SK-N-SH (cell line): ENCODE results near the gene SPEF1. TPM values are rescaled to one million over a fixed set of nuclear protein-coding genes. Genes with fewer than 3 reads are reported as not detected.

Experiments used
- CTCF ChIA-PET: fragments of 300-600, 350-600 bp; formaldehyde crosslinking; extraction: SDS; loops from one replicate; lab custom pipeline; 2021; lab: Yijun Ruan, JAX
- POLR2A ChIA-PET: fragments of 350-600 bp; sonication (Branson Sonifier 250); formaldehyde crosslinking; extraction: SDS; loops from one replicate; lab custom pipeline; 2020; ENCODE audit warnings: antibody characterized with exemption, inconsistent platforms; lab: Yijun Ruan, JAX
- DNase-seq: peaks from one replicate; pipeline ENCODE4 v3.0.0; 2012
- H2AFZ ChIP-seq: fragments of 200-600 bp; sonication (generic); 2 replicates; pipeline ENCODE4 v1.8.1; 2016; ENCODE audit warnings: antibody characterized with exemption, mild to moderate bottlenecking, low read depth
- H3F3A ChIP-seq: fragments of 200-600 bp; sonication (generic); replicated peaks from 2 replicates; pipeline ENCODE3; 2016; ENCODE audit warnings: antibody characterized with exemption, mild to moderate bottlenecking; ENCODE audit not compliant: insufficient read depth
- H3K27ac ChIP-seq, 2 experiments: fragments of 200-500 bp in 1 of 2; fragments of 200-600 bp in 1 of 2; sonication (Bioruptor generic) in 1 of 2; sonication (generic), shearing (Covaris generic) in 1 of 2; 2 replicates each; pipeline versions ENCODE4 v1.5.1 to v1.6.1; 2014 to 2016; ENCODE audit warnings: low read depth in 2 of 2, inconsistent platforms in 1 of 2, low read length in 1 of 2, mild to moderate bottlenecking in 1 of 2, mixed read lengths in 1 of 2
- H3K27me3 ChIP-seq: fragments of 200-600 bp; sonication (generic), shearing (Covaris generic); 2 replicates; pipeline ENCODE4 v1.6.1; 2016; ENCODE audit warnings: mixed run types; ENCODE audit not compliant: insufficient read depth
- H3K36me3 ChIP-seq, 2 experiments: fragments of 200-500 bp in 1 of 2; fragments of 200-600 bp in 1 of 2; sonication (Bioruptor generic) in 1 of 2; sonication (generic) in 1 of 2; replicated peaks in 1 of 2; 2 replicates each; pipeline versions ENCODE3 to v1.5.1; 2014 to 2016; ENCODE audit warnings: low read length in 1 of 2, mild to moderate bottlenecking in 1 of 2; ENCODE audit not compliant: insufficient read depth in 2 of 2, control insufficient read depth in 1 of 2
- H3K4me1 ChIP-seq, 2 experiments: fragments of 200-500 bp in 1 of 2; fragments of 200-600 bp in 1 of 2; sonication (Bioruptor generic) in 1 of 2; sonication (generic), shearing (Covaris generic) in 1 of 2; 2 replicates each; pipeline versions ENCODE4 v1.5.1 to v1.6.1; 2014 to 2016; ENCODE audit warnings: low read depth in 1 of 2, low read length in 1 of 2, mixed run types in 1 of 2; ENCODE audit not compliant: insufficient read depth in 2 of 2, control insufficient read depth in 1 of 2
- H3K4me2 ChIP-seq: fragments of 200-600 bp; sonication (generic), shearing (Covaris generic); 2 replicates; pipeline ENCODE4 v1.6.1; 2017; ENCODE audit warnings: mixed run types
- H3K4me3 ChIP-seq, 2 experiments: fragments of 200-500 bp in 1 of 2; fragments of 200-600 bp in 1 of 2; sonication (Bioruptor generic) in 1 of 2; sonication (generic), shearing (Covaris generic) in 1 of 2; 2 replicates each; pipeline versions ENCODE4 v1.5.1 to v1.8.1; 2014 to 2016; ENCODE audit warnings: low read depth in 2 of 2, inconsistent platforms in 1 of 2, low read length in 1 of 2, mild to moderate bottlenecking in 1 of 2, mixed read lengths in 1 of 2, moderate library complexity in 1 of 2
- H3K79me2 ChIP-seq: fragments of 200-600 bp; sonication (generic); 2 replicates; pipeline ENCODE4 v1.8.1; 2017; ENCODE audit warnings: mild to moderate bottlenecking; ENCODE audit not compliant: insufficient read depth
- H3K9ac ChIP-seq: fragments of 200-600 bp; sonication (generic); 2 replicates; pipeline ENCODE4 v1.6.1; 2017; ENCODE audit warnings: mixed run types
- H3K9me2 ChIP-seq: fragments of 200-600 bp; sonication (generic); 2 replicates; pipeline ENCODE4 v1.6.1; 2017; ENCODE audit warnings: mixed run types
- H3K9me3 ChIP-seq: fragments of 200-600 bp; sonication (generic); 2 replicates; pipeline ENCODE4 v1.6.1; 2017; ENCODE audit warnings: mixed run types, mild to moderate bottlenecking, moderate library complexity
- H4K20me1 ChIP-seq: fragments of 200-600 bp; sonication (generic); 2 replicates; pipeline ENCODE4 v1.6.1; 2017; ENCODE audit warnings: mild to moderate bottlenecking, mixed run types; ENCODE audit not compliant: insufficient read depth
- ELF1 ChIP-seq: IDR thresholded peaks from 2 replicates; pipeline ENCODE4 v1.4.0; 2012
- FOXJ3 ChIP-seq: sonication (generic); formaldehyde crosslinking; IDR thresholded peaks from 2 replicates; pipeline ENCODE4 v1.5.1; 2020; ENCODE audit warnings: mild to moderate bottlenecking, missing genetic modification reagents
- GABPA ChIP-seq: IDR thresholded peaks from 2 replicates; pipeline ENCODE4 v1.4.0; 2012; ENCODE audit warnings: low read depth, mild to moderate bottlenecking
- GATA2 ChIP-seq: sonication (generic); formaldehyde crosslinking; IDR thresholded peaks from 2 replicates; pipeline ENCODE4 v1.5.0; 2020; ENCODE audit warnings: mild to moderate bottlenecking, missing genetic modification reagents
- MAX ChIP-seq: IDR thresholded peaks from 2 replicates; pipeline ENCODE4 v1.4.0; 2012; ENCODE audit warnings: low read depth
- MXI1 ChIP-seq: IDR thresholded peaks from 2 replicates; pipeline ENCODE4 v1.6.1; 2012; ENCODE audit warnings: mild to moderate bottlenecking, low read depth, low read length, improper control_type of control experiment
- NRF1 ChIP-seq: IDR thresholded peaks from 2 replicates; pipeline ENCODE4 v1.6.1; 2012; ENCODE audit warnings: low read depth, mild to moderate bottlenecking, low read length
- POLR2AphosphoS5 ChIP-seq: IDR thresholded peaks from 2 replicates; pipeline ENCODE4 v1.6.1; 2012; ENCODE audit warnings: low read depth, low read length
- RAD21 ChIP-seq: IDR thresholded peaks from 2 replicates; pipeline ENCODE4 v1.6.1; 2012; ENCODE audit warnings: mild to moderate bottlenecking, low read length
- RCOR1 ChIP-seq: fragments of 150-350 bp; IDR thresholded peaks from 2 replicates; pipeline ENCODE4 v1.6.1; 2017; ENCODE audit warnings: antibody characterized with exemption, low read length
- SIN3A ChIP-seq: IDR thresholded peaks from 2 replicates; pipeline ENCODE4 v1.6.1; 2012; ENCODE audit warnings: low read depth, mild to moderate bottlenecking, low read length, moderate library complexity, borderline replicate concordance
- TAF1 ChIP-seq: IDR thresholded peaks from 2 replicates; pipeline ENCODE4 v1.6.1; 2012; ENCODE audit warnings: low read depth, mild to moderate bottlenecking, low read length, moderate library complexity, borderline replicate concordance
- TEAD4 ChIP-seq: IDR thresholded peaks from 2 replicates; pipeline ENCODE4 v1.4.0; 2012; ENCODE audit warnings: mild to moderate bottlenecking, borderline replicate concordance; ENCODE audit not compliant: insufficient read depth
- USF1 ChIP-seq: IDR thresholded peaks from 2 replicates; pipeline ENCODE4 v1.4.0; 2012; ENCODE audit warnings: low read depth, borderline replicate concordance
- USF2 ChIP-seq: fragments of 150-350 bp; IDR thresholded peaks from 2 replicates; pipeline ENCODE4 v1.6.1; 2017; ENCODE audit warnings: antibody characterized with exemption, low read length, low read depth, borderline replicate concordance
- WGBS: methylation state at CpG from one replicate; pipeline ENCODE4 v1.1.6; 2017; ENCODE audit warnings: low lambda C conversion rate; 5-methylcytosine and 5-hydroxymethylcytosine counted together
- polyA plus RNA-seq, 3 experiments: library from polyadenylated mRNA; depleted of rRNA; stranded (reverse); fragments of >200 nt; gene quantifications; 2 replicates each; pipeline ENCODE4 v1.2.3, GENCODE V29; 2012

The SPEF1 gene
- polyA plus RNA-seq, 1 of the 3 experiments (the other 2 are of a cell fraction): 1.6 TPM

- Histone ChIP-seq H3K4me2 (no peak overlapping the region), H3K36me3 (no peaks in the 10 kb centered on the region), H3K4me3 (no peak overlapping the region), H3K79me2 (no peaks in the 10 kb centered on the region), H3K27ac (no peak overlapping the region), H3F3A (no peaks in the 10 kb centered on the region), H3K27me3 (peaks cover 14% of the 10 kb centered on the region), H3K9me3 (no peaks in the 10 kb centered on the region), H3K9me2 (no peaks in the 10 kb centered on the region), H2AFZ (no peak overlapping the region), H4K20me1 (no peaks in the 10 kb centered on the region), H3K4me1 (no peaks in the 10 kb centered on the region; a peak in 1 of 4 replicates), H3K9ac (no peak overlapping the region)
- TF ChIP-seq GABPA: no peak
- no peak for TF ChIP-seq SIN3A
- TF ChIP-seq RAD21: no peak
- TF ChIP-seq MXI1: no peak
- no peak for TF ChIP-seq GATA2 (CRISPR knock-in tag)
- TF ChIP-seq MAX: no peak
- no peak for TF ChIP-seq USF1
- no peak for TF ChIP-seq ELF1
- no peak for TF ChIP-seq NRF1
- TF ChIP-seq TEAD4: no peak
- no peak for TF ChIP-seq TAF1
- TF ChIP-seq POLR2AphosphoS5: no peak
- no peak for TF ChIP-seq USF2
- TF ChIP-seq RCOR1: no peak
- TF ChIP-seq FOXJ3 (CRISPR knock-in tag): no peak
- 96% methylated on average over 18 of the region's 20 CpGs for WGBS
- ChIA-PET POLR2A (no interaction called here), CTCF (no interaction called here)
- no peak for DNase-seq
Measured at GRCh38 chr20:3733119-3733995, 47.9 kb downstream of the SPEF1 start.
